Sigmoid colon (tissue), 7 donors: ENCODE data around the gene MARCHF5. TPM values are rescaled to one million over a fixed set of nuclear protein-coding genes. Genes with fewer than 3 reads are reported as not detected.

Experiments
- DNase-seq: peaks from one replicate; pipeline ENCODE4 v3.0.0-alpha.2; 2019
- H3K27ac ChIP-seq, 4 donors: fragments of 200-600 bp; sonication (generic); one replicate each; pipeline ENCODE4 v1.5.1; 2016 to 2019; ENCODE audit warnings: mild to moderate bottlenecking in 1 of 4
- H3K27me3 ChIP-seq, 3 donors: fragments of 200-600 bp; sonication (generic); one replicate each; pipeline ENCODE4 v1.5.1; 2019; ENCODE audit warnings: mild to moderate bottlenecking in 1 of 3
- H3K36me3 ChIP-seq, 4 donors: fragments of 200-600 bp; sonication (generic); one replicate each; pipeline ENCODE4 v1.5.1; 2016 to 2019
- H3K4me1 ChIP-seq, 4 donors: fragments of 200-600 bp; sonication (generic); one replicate each; pipeline ENCODE4 v1.5.1; 2017 to 2019
- H3K4me3 ChIP-seq, 4 donors: fragments of 200-600 bp; sonication (generic); one replicate each; pipeline ENCODE4 v1.5.1; 2017 to 2019; ENCODE audit warnings: mild to moderate bottlenecking in 2 of 4, moderate library complexity in 1 of 4
- H3K9me3 ChIP-seq, 4 donors: fragments of 200-600 bp in 3 of 4; sonication (generic) in 3 of 4; one replicate each; pipeline versions ENCODE4 v1.5.1 to v1.6.1; 2013 to 2019
- CTCF ChIP-seq, 4 experiments: fragments of 450-650 bp in 3 of 4; fragments of 200-600 bp in 1 of 4; IDR thresholded peaks; one replicate each; pipeline ENCODE4 v1.5.1; 2016 to 2019; ENCODE audit warnings: antibody characterized with exemption in 4 of 4, mild to moderate bottlenecking in 3 of 4, moderate library complexity in 2 of 4
- EP300 ChIP-seq, 4 donors: sonication (generic); formaldehyde crosslinking; IDR thresholded peaks; one replicate each; pipeline ENCODE4 v1.6.1; 2017; ENCODE audit warnings: antibody characterized with exemption in 4 of 4
- POLR2A ChIP-seq, 2 donors: fragments of 450-650 bp; IDR thresholded peaks; one replicate each; pipeline ENCODE4 v1.6.1; 2016; ENCODE audit warnings: antibody characterized with exemption in 2 of 2, mild to moderate bottlenecking in 2 of 2, moderate library complexity in 2 of 2
- POLR2AphosphoS5 ChIP-seq, 4 donors: sonication (generic); formaldehyde crosslinking; IDR thresholded peaks; one replicate each; pipeline ENCODE4 v1.6.1; 2017; ENCODE audit warnings: antibody characterized with exemption in 4 of 4
- WGBS, 2 donors: extraction: QIAGEN DNeasy Blood & Tissue Kit; methylation state at CpG; one replicate each; pipeline ENCODE4 v1.1.7; 2013; 5-methylcytosine and 5-hydroxymethylcytosine counted together
- intact Hi-C: fragments of 100-400 bp; cut with DNase I; formaldehyde crosslinking; loops from one replicate; pipeline ENCODE4 v1.15.1; 2023
- polyA plus RNA-seq, 3 donors: library from polyadenylated mRNA; stranded (reverse); fragments of 200-250 nt; gene quantifications; one replicate each; pipeline ENCODE4 v1.2.3, GENCODE V29; 2013
- total RNA-seq, 4 donors: library from RNA; depleted of rRNA; stranded (reverse); fragments of >200 nt; gene quantifications; one replicate each; pipeline ENCODE4 v1.1.0, GENCODE V29; 2016
- donor health status: healthy with polysubstance abuse.
- donor health status: Bipolar disorder and iron deficiency.
- donor health status: healthy.

The MARCHF5 gene
- total RNA-seq, result 10 to 100 TPM in 3 of 4 donors, 1 to 10 TPM in 1; 9.5 to 23.5 (median 16.7) TPM
- 10 to 100 TPM; 15.0 to 30.5 (median 19.0) TPM for polyA plus RNA-seq

- intact Hi-C loops, result loop anchor here (1.0 to 5.0 kb wide), 3 partner anchors 51 to 301 kb away; partner anchors contain the start of gene KIF11
- peak; percentile 98 for DNase-seq
- WGBS, 2 donors, result 1% methylated on average over 79 of the region's 79 CpGs
- no peak for TF ChIP-seq EP300 (IDR thresholded peaks at IDR 0.05)
- peak; percentile 77 to 95 (median 86) for TF ChIP-seq CTCF (IDR thresholded peaks at IDR 0.05)
- peak; percentile 66 to 72 for TF ChIP-seq POLR2A (IDR thresholded peaks at IDR 0.05)
- peak in 2 of 4 donors; percentile 90 to 95 for TF ChIP-seq POLR2AphosphoS5 (IDR thresholded peaks at IDR 0.05)
- Histone ChIP-seq H3K27ac (peak within 1 kb of the TSS; percentile 82 to 99 (median 94)), H3K4me1 (peaks cover 0 to 17% (median 15%) of the 10 kb centered on the region in 4 donors), H3K36me3 (peaks cover 0 to 11% (median 0%) of the 10 kb centered on the region in 4 donors), H3K9me3 (no peaks in the 10 kb centered on the region), H3K27me3 (no peaks in the 10 kb centered on the region), H3K4me3 (peak within 1 kb of the TSS; percentile 58 to 99 (median 86))
Observed at GRCh38 chr10:92290837-92291615, at the start of gene MARCHF5, which contains the start of gene CPEB3. Gene MARCHF5, plus strand, starts transcription at chr10:92291167. Its CDS starts 328 bp downstream, at chr10:92291495. Gene CPEB3, minus strand, starts transcription at chr10:92291078. Its CDS starts 50,728 bp downstream, at chr10:92240350.

GRCh38 chr10:92241501-92241900 lies 49.5 kb upstream of the MARCHF5 start:
- H3K36me3 ChIP-seq, result no peaks in the 10 kb centered on the region
- peaks cover 0 to 56% (median 37%) of the 10 kb centered on the region in 4 donors for H3K4me1 ChIP-seq
- H3K27ac ChIP-seq, result peak overlapping the region; percentile 88 to 94 (median 89)
- no peak for DNase-seq
- H3K9me3 ChIP-seq, result no peaks in the 10 kb centered on the region
- peak overlapping the region in 3 of 4 donors; percentile 76 to 82 (median 78) for H3K4me3 ChIP-seq
- intact Hi-C loops, result loop anchor here (5.0 kb wide), 1 partner anchor 154 kb away; no protein-coding TSS in a partner anchor
- TF ChIP-seq CTCF (IDR thresholded peaks at IDR 0.05) (no peak), POLR2A (IDR thresholded peaks at IDR 0.05) (no peak), EP300 (IDR thresholded peaks at IDR 0.05) (no peak), POLR2AphosphoS5 (IDR thresholded peaks at IDR 0.05) (no peak)
- H3K27me3 ChIP-seq, result no peaks in the 10 kb centered on the region
- WGBS, 2 donors, result 24 to 65% methylated on average over 1 of the region's 1 CpG

- Histone ChIP-seq H3K27me3 (no peaks in the 10 kb centered on the region), H3K36me3 (no peaks in the 10 kb centered on the region), H3K9me3 (no peaks in the 10 kb centered on the region), H3K27ac (peak overlapping the region in 3 of 4 donors; percentile 88 to 94 (median 90)), H3K4me1 (peaks cover 0 to 51% (median 33%) of the 10 kb centered on the region in 4 donors), H3K4me3 (no peak overlapping the region)
- TF ChIP-seq POLR2A (IDR thresholded peaks at IDR 0.05) (no peak), EP300 (IDR thresholded peaks at IDR 0.05) (no peak), CTCF (IDR thresholded peaks at IDR 0.05) (no peak), POLR2AphosphoS5 (IDR thresholded peaks at IDR 0.05) (no peak)
- no peak for DNase-seq
- WGBS, 2 donors, result 42 to 61% methylated on average over 2 of the region's 2 CpGs
- intact Hi-C loops, result loop anchor here (5.0 kb wide), 1 partner anchor 155 kb away; no protein-coding TSS in a partner anchor
Observed at GRCh38 chr10:92242380-92242779, 48.6 kb upstream of the MARCHF5 start.

GRCh38 chr10:92242910-92243671 lies 47.9 kb upstream of the MARCHF5 start:
- intact Hi-C loops, result loop anchor here (5.0 kb wide), 1 partner anchor 156 kb away; no protein-coding TSS in a partner anchor

More at GRCh38 chr10:92242910-92243671, 47.9 kb upstream of the MARCHF5 start:
- Histone ChIP-seq H3K9me3 (no peaks in the 10 kb centered on the region), H3K4me1 (peaks cover 0 to 44% (median 29%) of the 10 kb centered on the region in 4 donors), H3K27ac (peak overlapping the region; percentile 72 to 94 (median 82)), H3K4me3 (peak overlapping the region; percentile 17 to 39 (median 32)), H3K27me3 (no peaks in the 10 kb centered on the region), H3K36me3 (no peaks in the 10 kb centered on the region)
- WGBS, 2 donors, result 6 to 9% methylated on average over 8 of the region's 8 CpGs
- no peak for TF ChIP-seq POLR2A (IDR thresholded peaks at IDR 0.05)
- no peak for TF ChIP-seq CTCF (IDR thresholded peaks at IDR 0.05)
- TF ChIP-seq POLR2AphosphoS5 (IDR thresholded peaks at IDR 0.05), result peak in 2 of 4 donors; percentile 22 to 36
- DNase-seq, result peak; percentile 79
